Keratinocyte (primary cell): ENCODE measurements around the gene CNKSR3. TPM values are rescaled to one million over a fixed set of nuclear protein-coding genes. Genes with fewer than 3 reads are reported as not detected.
A peak's percentile ranks its signal among the peaks of the same experiment; 100 is the strongest.

Source experiments
- DNase-seq: peaks from one replicate; pipeline ENCODE4 v3.0.0-alpha.2; 2011; ENCODE audit warnings: low read depth, missing footprints, low spot score
- FAIRE-seq: peaks from 2 replicates; lab custom pipeline; 2011; peaks lifted over from hg19 to GRCh38; lab: Jason Lieb, UNC
- H2AFZ ChIP-seq: 2 replicates; pipeline ENCODE4 v1.6.0; 2012; ENCODE audit warnings: low read length, control low read depth, inconsistent platforms; ENCODE audit not compliant: control insufficient read depth
- H3K27ac ChIP-seq: 2 replicates; pipeline ENCODE4 v1.5.1; 2011; ENCODE audit warnings: low read length; ENCODE audit not compliant: control insufficient read depth, insufficient read depth
- H3K27me3 ChIP-seq: 3 replicates; pipeline ENCODE4 v1.6.0; 2011; ENCODE audit warnings: low read length; ENCODE audit not compliant: control insufficient read depth, insufficient read depth; ENCODE audit errors: extremely low read depth
- H3K36me3 ChIP-seq, 2 experiments: 2 replicates in 1 of 2; 3 replicates in 1 of 2; pipeline ENCODE4 v1.5.1; 2011; ENCODE audit warnings: low read length in 2 of 2, mild to moderate bottlenecking in 1 of 2; ENCODE audit not compliant: control insufficient read depth in 2 of 2, insufficient read depth in 2 of 2; ENCODE audit errors: extremely low read depth in 1 of 2
- H3K4me1 ChIP-seq: 3 replicates; pipeline ENCODE4 v1.5.1; 2011; ENCODE audit warnings: low read length; ENCODE audit not compliant: control insufficient read depth, insufficient read depth; ENCODE audit errors: extremely low read depth
- H3K4me2 ChIP-seq: 3 replicates; pipeline ENCODE4 v1.6.0; 2011; ENCODE audit warnings: low read depth, low read length; ENCODE audit not compliant: control insufficient read depth, insufficient read depth; ENCODE audit errors: extremely low read depth
- H3K4me3 ChIP-seq, 3 experiments: fragments of 200-600 bp in 1 of 3; sonication (generic) in 1 of 3; 2 replicates in 2 of 3; 3 replicates in 1 of 3; pipeline ENCODE4 v1.5.1; 2011 to 2016; ENCODE audit warnings: low read length in 3 of 3, mild to moderate bottlenecking in 3 of 3, control low read depth in 2 of 3, inconsistent platforms in 1 of 3, low read depth in 1 of 3, mixed read lengths in 1 of 3, mixed run types in 1 of 3, moderate library complexity in 1 of 3; ENCODE audit not compliant: control insufficient read depth in 2 of 3, insufficient read depth in 2 of 3; ENCODE audit errors: extremely low read depth in 1 of 3
- H3K79me2 ChIP-seq: 2 replicates; pipeline ENCODE4 v1.6.0; 2012; ENCODE audit warnings: low read length; ENCODE audit not compliant: control insufficient read depth, insufficient read depth
- H3K9ac ChIP-seq: 3 replicates; pipeline ENCODE4 v1.6.0; 2011; ENCODE audit warnings: low read length; ENCODE audit not compliant: control insufficient read depth, insufficient read depth; ENCODE audit errors: extremely low read depth
- H3K9me1 ChIP-seq: 3 replicates; pipeline ENCODE4 v1.6.0; 2011; ENCODE audit warnings: low read length; ENCODE audit not compliant: control insufficient read depth, insufficient read depth; ENCODE audit errors: extremely low read depth
- H3K9me3 ChIP-seq: 2 replicates; pipeline ENCODE4 v1.5.1; 2012; ENCODE audit warnings: low read depth, low read length; ENCODE audit not compliant: control insufficient read depth
- H4K20me1 ChIP-seq: 3 replicates; pipeline ENCODE4 v1.6.0; 2011; ENCODE audit warnings: low read length; ENCODE audit not compliant: control insufficient read depth, insufficient read depth; ENCODE audit errors: extremely low read depth
- CTCF ChIP-seq, 3 experiments: IDR thresholded peaks in 1 of 3; conservative IDR thresholded peaks in 1 of 3; optimal IDR thresholded peaks in 1 of 3; 2 replicates in 2 of 3; 3 replicates in 1 of 3; pipeline versions ENCODE3 to v1.5.1; 2011; ENCODE audit warnings: low read length in 3 of 3, mild to moderate bottlenecking in 3 of 3, moderate library complexity in 2 of 3, control low read depth in 1 of 3, inconsistent platforms in 1 of 3; ENCODE audit not compliant: insufficient read depth in 2 of 3; ENCODE audit errors: extremely low read depth in 1 of 3
- EZH2 ChIP-seq: IDR thresholded peaks from one replicate; pipeline ENCODE4 v1.6.1; 2012; ENCODE audit warnings: inconsistent platforms, mild to moderate bottlenecking, low read length, moderate library complexity
- dilution Hi-C: fragments of 300-500 bp; cut with MboI; formaldehyde crosslinking; loops from one replicate; pipeline ENCODE4 v1.7.0; 2020; ENCODE audit warnings: low sequenced_read_pairs; ENCODE audit not compliant: extremely low pct_ligation_motif_present
- polyA plus RNA-seq, 5 experiments: library from polyadenylated mRNA; depleted of rRNA in 3 of 5; stranded (reverse) in 3 of 5; stranded (forward) in 1 of 5; unstranded in 1 of 5; fragments of >200 nt; gene quantifications; 1 replicate in 1 of 5; 2 replicates in 3 of 5; 3 replicates in 1 of 5; pipeline versions ENCODE4 v1.2.1 to v1.2.3, GENCODE V29; 2011 to 2012; ENCODE audit warnings: missing spikeins in 2 of 5, low read depth in 1 of 5, low replicate concordance in 1 of 5

Gene CNKSR3
- polyA plus RNA-seq, 1 donor (not counting 4 experiments of a cell fraction or from before 2014, with no cell fraction given), result 2.0 TPM

GRCh38 chr6:154501578-154501868 lies 9.0 kb downstream of the CNKSR3 start:
- no peaks in the 10 kb centered on the region for H3K27me3 ChIP-seq
- no peaks in the 10 kb centered on the region for H3K36me3 ChIP-seq
- no peak for DNase-seq
- no peaks in the 10 kb centered on the region for H3K79me2 ChIP-seq
- no peaks in the 10 kb centered on the region for H3K4me1 ChIP-seq
- H3K9me3 ChIP-seq, result no peaks in the 10 kb centered on the region
- H3K9ac ChIP-seq, result no peak overlapping the region
- no peaks in the 10 kb centered on the region for H3K9me1 ChIP-seq
- TF ChIP-seq EZH2 (no peak), CTCF (optimal IDR thresholded peaks at IDR 0.05 in 1 of 3, IDR thresholded peaks at IDR 0.05 in 1 of 3, conservative IDR thresholded peaks at IDR 0.05 in 1 of 3; ENCODE audit: extremely low read depth in 1 of 3, insufficient read depth in 2 of 3, low read length in 3 of 3) (no peak)
- H2AFZ ChIP-seq, result no peak overlapping the region
- no peak for FAIRE-seq
- H3K4me3 ChIP-seq, result no peak overlapping the region
- H3K4me2 ChIP-seq, result no peak overlapping the region
- H3K27ac ChIP-seq, result no peak overlapping the region
- dilution Hi-C loops, result no loop called here
- H4K20me1 ChIP-seq, result no peaks in the 10 kb centered on the region

- Histone ChIP-seq H3K27me3 (no peaks in the 10 kb centered on the region), H3K9ac (no peak overlapping the region), H4K20me1 (no peaks in the 10 kb centered on the region), H3K36me3 (no peaks in the 10 kb centered on the region), H3K79me2 (no peaks in the 10 kb centered on the region), H3K27ac (no peak overlapping the region), H3K9me1 (no peaks in the 10 kb centered on the region), H3K4me1 (no peaks in the 10 kb centered on the region), H3K9me3 (no peaks in the 10 kb centered on the region), H3K4me2 (no peak overlapping the region), H3K4me3 (no peak overlapping the region), H2AFZ (no peak overlapping the region)
- no peak for FAIRE-seq
- no peak for DNase-seq
- dilution Hi-C loops, result no loop called here
- peak; percentile 32 to 43 (median 37) for TF ChIP-seq CTCF (optimal IDR thresholded peaks at IDR 0.05 in 1 of 3, IDR thresholded peaks at IDR 0.05 in 1 of 3, conservative IDR thresholded peaks at IDR 0.05 in 1 of 3; ENCODE audit: extremely low read depth in 1 of 3, insufficient read depth in 2 of 3, low read length in 3 of 3)
- no peak for TF ChIP-seq EZH2
Measured at GRCh38 chr6:154500769-154501577, 9.5 kb downstream of the CNKSR3 start.
